ENCODE measurements around the gene PTMA.

Gene PTMA

DNA sequence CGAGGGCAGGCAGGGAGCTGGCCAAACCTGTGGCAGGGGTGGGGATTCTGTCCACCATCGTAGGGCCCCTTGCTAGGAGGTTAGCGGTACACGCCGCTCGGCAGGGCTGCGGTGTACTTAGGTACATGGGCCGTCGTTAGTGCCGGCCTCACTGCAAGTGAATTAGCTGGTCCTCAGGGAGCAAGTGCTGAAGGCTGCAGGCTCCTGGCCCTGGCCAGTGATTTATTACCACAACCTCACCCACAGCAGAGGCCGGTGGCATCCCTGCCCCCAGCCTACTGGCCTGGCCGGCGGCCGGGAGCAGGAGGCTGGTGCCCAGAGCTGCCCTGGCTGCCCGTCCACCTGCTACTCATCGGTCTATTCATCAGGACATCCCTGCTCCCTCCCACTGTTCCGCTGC is 19.6 kb upstream of the PTMA start:
- no peak for ATAC-seq
- no peak for TF ChIP-seq SNAI2 (CRISPR knock-in tag; IDR thresholded peaks at IDR 0.05)

DNA sequence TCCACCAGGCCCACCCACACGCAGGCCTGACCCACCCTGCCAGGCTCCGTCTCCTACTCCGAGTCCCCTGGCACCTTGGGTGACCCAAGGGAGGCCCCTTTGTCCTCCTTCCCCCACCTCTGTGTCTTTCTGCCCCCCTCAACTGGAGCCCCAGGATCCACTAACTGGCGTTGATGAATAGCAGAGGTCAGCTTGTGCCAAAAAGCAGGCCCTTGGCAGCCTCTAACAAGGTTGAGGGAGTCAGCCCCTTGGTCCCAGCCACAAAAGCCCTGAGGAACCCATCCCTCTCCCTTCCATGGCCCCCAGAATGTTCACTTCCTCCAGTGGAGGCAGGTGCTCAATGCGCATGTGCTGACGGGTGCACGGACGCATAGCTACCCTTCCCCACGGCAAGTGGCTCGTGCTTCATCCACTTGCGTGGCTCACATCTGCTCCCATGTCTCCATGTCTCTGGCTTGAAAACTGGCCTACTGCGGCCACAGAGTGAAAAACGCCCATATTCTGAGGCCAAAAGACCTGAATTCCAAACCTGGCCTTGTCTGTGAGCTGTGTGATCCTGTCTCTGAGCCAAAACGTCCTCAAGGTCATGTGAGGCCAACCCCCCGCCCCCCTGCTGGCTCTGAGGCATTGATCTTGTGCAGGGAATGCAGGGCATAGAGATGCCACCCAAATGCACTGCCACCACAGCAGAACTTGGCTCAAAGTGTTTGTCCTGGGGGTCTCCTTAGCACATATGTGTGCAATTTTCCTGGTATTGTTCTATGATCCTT is 19.0 kb upstream of the PTMA start:
- no peak for TF ChIP-seq ZC3H10 (CRISPR knock-in tag; IDR thresholded peaks at IDR 0.05)
- no peak for TF ChIP-seq ISL1 (CRISPR knock-in tag; IDR thresholded peaks at IDR 0.05)
- no peak for ATAC-seq

DNA sequence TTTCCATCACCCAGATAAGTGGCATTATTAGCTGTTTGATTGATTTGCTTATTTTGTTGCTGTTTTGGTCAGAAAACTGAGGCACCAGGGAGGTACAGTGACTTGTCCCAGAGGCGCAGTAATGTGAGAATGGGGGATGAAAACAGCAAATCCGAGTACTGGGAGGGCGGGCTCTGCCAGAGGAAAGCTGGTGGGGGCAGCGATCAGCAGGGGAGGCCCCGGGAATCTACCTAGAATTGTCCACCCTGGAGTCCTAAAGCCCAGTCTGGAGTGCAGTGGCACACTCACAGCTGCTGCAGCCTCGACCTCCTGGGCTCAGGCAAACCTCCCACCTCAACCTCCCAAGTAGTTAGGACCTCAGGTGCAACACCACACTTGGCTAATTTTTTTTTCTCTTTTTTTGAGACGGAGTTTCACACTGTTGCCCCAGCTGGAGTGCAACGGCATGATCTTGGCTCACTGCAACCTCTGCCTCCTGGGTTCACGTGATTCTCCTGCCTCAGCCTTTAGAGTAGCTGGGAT is 17.0 kb upstream of the PTMA start:
- no peak for ATAC-seq
- TF ChIP-seq PPARA (CRISPR knock-in tag; IDR thresholded peaks at IDR 0.05; ENCODE audit: borderline replicate concordance), result no peak
- TF ChIP-seq CSDC2 (CRISPR knock-in tag; IDR thresholded peaks at IDR 0.05), result no peak
- no peak for TF ChIP-seq RARB (CRISPR knock-in tag; IDR thresholded peaks at IDR 0.05)
- TF ChIP-seq, protein P1, sequence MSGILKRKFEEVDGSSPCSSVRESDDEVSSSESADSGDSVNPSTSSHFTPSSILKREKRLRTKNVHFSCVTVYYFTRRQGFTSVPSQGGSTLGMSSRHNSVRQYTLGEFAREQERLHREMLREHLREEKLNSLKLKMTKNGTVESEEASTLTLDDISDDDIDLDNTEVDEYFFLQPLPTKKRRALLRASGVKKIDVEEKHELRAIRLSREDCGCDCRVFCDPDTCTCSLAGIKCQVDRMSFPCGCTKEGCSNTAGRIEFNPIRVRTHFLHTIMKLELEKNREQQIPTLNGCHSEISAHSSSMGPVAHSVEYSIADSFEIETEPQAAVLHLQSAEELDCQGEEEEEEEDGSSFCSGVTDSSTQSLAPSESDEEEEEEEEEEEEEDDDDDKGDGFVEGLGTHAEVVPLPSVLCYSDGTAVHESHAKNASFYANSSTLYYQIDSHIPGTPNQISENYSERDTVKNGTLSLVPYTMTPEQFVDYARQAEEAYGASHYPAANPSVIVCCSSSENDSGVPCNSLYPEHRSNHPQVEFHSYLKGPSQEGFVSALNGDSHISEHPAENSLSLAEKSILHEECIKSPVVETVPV (CRISPR knock-in tag; IDR thresholded peaks at IDR 0.05), result no peak
- no peak for TF ChIP-seq ZNF565 (CRISPR knock-in tag; conservative IDR thresholded peaks at IDR 0.05; ENCODE audit: low read depth)

DNA sequence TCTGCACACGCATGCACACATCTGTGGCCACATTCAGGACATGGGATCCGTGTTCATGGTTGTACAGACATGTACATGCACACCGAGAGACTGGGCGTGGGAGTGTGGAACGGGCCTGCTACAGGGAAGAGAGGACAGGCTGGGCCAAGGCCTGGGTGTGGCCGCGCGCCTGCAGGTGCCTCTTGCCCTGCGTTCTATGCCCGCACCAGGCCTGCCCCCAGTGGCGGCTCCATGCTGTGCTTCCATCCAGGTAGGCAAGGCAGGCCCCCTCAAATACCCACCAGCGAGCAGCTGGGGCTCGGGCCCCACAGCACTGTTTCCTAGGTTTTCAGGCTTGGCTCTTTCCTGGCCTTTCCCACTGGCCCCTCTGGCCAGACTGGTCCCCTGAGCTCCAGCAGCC is 15.5 kb upstream of the PTMA start:
- no peak for TF ChIP-seq ZFP30 (CRISPR knock-in tag; IDR thresholded peaks at IDR 0.05)
- TF ChIP-seq ZNF8 (CRISPR knock-in tag; IDR thresholded peaks at IDR 0.05), result no peak
- no peak for TF ChIP-seq CSDC2 (CRISPR knock-in tag; IDR thresholded peaks at IDR 0.05)
- no peak for TF ChIP-seq PPARA (CRISPR knock-in tag; IDR thresholded peaks at IDR 0.05; ENCODE audit: borderline replicate concordance)
- no peak for TF ChIP-seq ZNF70 (CRISPR knock-in tag; IDR thresholded peaks at IDR 0.05)
- TF ChIP-seq, protein P2, sequence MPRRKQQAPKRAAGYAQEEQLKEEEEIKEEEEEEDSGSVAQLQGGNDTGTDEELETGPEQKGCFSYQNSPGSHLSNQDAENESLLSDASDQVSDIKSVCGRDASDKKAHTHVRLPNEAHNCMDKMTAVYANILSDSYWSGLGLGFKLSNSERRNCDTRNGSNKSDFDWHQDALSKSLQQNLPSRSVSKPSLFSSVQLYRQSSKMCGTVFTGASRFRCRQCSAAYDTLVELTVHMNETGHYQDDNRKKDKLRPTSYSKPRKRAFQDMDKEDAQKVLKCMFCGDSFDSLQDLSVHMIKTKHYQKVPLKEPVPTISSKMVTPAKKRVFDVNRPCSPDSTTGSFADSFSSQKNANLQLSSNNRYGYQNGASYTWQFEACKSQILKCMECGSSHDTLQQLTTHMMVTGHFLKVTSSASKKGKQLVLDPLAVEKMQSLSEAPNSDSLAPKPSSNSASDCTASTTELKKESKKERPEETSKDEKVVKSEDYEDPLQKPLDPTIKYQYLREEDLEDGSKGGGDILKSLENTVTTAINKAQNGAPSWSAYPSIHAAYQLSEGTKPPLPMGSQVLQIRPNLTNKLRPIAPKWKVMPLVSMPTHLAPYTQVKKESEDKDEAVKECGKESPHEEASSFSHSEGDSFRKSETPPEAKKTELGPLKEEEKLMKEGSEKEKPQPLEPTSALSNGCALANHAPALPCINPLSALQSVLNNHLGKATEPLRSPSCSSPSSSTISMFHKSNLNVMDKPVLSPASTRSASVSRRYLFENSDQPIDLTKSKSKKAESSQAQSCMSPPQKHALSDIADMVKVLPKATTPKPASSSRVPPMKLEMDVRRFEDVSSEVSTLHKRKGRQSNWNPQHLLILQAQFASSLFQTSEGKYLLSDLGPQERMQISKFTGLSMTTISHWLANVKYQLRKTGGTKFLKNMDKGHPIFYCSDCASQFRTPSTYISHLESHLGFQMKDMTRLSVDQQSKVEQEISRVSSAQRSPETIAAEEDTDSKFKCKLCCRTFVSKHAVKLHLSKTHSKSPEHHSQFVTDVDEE (CRISPR knock-in tag; IDR thresholded peaks at IDR 0.05), result no peak
- no peak for TF ChIP-seq SNAI2 (CRISPR knock-in tag; IDR thresholded peaks at IDR 0.05)
- TF ChIP-seq RARB (CRISPR knock-in tag; IDR thresholded peaks at IDR 0.05), result no peak
- no peak for TF ChIP-seq ESRRG (CRISPR knock-in tag; IDR thresholded peaks at IDR 0.05)
- TF ChIP-seq, protein P3, sequence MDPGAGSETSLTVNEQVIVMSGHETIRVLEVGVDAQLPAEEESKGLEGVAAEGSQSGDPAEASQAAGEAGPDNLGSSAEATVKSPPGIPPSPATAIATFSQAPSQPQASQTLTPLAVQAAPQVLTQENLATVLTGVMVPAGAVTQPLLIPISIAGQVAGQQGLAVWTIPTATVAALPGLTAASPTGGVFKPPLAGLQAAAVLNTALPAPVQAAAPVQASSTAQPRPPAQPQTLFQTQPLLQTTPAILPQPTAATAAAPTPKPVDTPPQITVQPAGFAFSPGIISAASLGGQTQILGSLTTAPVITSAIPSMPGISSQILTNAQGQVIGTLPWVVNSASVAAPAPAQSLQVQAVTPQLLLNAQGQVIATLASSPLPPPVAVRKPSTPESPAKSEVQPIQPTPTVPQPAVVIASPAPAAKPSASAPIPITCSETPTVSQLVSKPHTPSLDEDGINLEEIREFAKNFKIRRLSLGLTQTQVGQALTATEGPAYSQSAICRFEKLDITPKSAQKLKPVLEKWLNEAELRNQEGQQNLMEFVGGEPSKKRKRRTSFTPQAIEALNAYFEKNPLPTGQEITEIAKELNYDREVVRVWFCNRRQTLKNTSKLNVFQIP (CRISPR knock-in tag; IDR thresholded peaks at IDR 0.05; ENCODE audit: borderline replicate concordance, low read depth), result no peak
- no peak for TF ChIP-seq GLIS3 (CRISPR knock-in tag; IDR thresholded peaks at IDR 0.05)
- TF ChIP-seq, protein P4, sequence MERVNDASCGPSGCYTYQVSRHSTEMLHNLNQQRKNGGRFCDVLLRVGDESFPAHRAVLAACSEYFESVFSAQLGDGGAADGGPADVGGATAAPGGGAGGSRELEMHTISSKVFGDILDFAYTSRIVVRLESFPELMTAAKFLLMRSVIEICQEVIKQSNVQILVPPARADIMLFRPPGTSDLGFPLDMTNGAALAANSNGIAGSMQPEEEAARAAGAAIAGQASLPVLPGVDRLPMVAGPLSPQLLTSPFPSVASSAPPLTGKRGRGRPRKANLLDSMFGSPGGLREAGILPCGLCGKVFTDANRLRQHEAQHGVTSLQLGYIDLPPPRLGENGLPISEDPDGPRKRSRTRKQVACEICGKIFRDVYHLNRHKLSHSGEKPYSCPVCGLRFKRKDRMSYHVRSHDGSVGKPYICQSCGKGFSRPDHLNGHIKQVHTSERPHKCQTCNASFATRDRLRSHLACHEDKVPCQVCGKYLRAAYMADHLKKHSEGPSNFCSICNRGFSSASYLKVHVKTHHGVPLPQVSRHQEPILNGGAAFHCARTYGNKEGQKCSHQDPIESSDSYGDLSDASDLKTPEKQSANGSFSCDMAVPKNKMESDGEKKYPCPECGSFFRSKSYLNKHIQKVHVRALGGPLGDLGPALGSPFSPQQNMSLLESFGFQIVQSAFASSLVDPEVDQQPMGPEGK (CRISPR knock-in tag; IDR thresholded peaks at IDR 0.05; ENCODE audit: borderline replicate concordance), result no peak
- no peak for TF ChIP-seq ZNF565 (CRISPR knock-in tag; conservative IDR thresholded peaks at IDR 0.05; ENCODE audit: low read depth)
- TF ChIP-seq ISL1 (CRISPR knock-in tag; IDR thresholded peaks at IDR 0.05), result no peak
- TF ChIP-seq, protein P1 (CRISPR knock-in tag; IDR thresholded peaks at IDR 0.05), result no peak
- no peak for TF ChIP-seq BACH2 (CRISPR knock-in tag; IDR thresholded peaks at IDR 0.05; ENCODE audit: borderline replicate concordance)
- ATAC-seq, result no peak
